Vagina (tissue), 2 donors: ENCODE measurements around the gene CCDC200. TPM values are rescaled to one million over a fixed set of nuclear protein-coding genes. Genes with fewer than 3 reads are reported as not detected.

ENCODE experiments used
- DNase-seq, 2 donors: peaks; one replicate each; pipeline ENCODE4 v3.0.0-alpha.2; 2017; ENCODE audit errors: extremely low spot score in 2 of 2
- H3K27ac ChIP-seq: fragments of 200-600 bp; sonication (generic); one replicate; pipeline ENCODE4 v1.5.1; 2019
- H3K27me3 ChIP-seq: fragments of 200-600 bp; sonication (generic); one replicate; pipeline ENCODE4 v1.5.1; 2019
- H3K36me3 ChIP-seq, 2 donors: fragments of 200-600 bp; sonication (generic); one replicate each; pipeline ENCODE4 v1.5.1; 2017 to 2019
- H3K4me1 ChIP-seq: fragments of 200-600 bp; sonication (generic); one replicate; pipeline ENCODE4 v1.5.1; 2019
- H3K4me3 ChIP-seq, 2 donors: fragments of 200-600 bp; sonication (generic); 1 replicate in 1 of 2; 2 replicates in 1 of 2; pipeline ENCODE4 v1.5.1; 2016 to 2019
- H3K9me3 ChIP-seq: fragments of 200-600 bp; sonication (generic); one replicate; pipeline ENCODE4 v1.5.1; 2019
- POLR2A ChIP-seq, 2 donors: fragments of 450-650 bp; IDR thresholded peaks; one replicate each; pipeline ENCODE4 v1.6.1; 2017; ENCODE audit warnings: antibody characterized with exemption in 2 of 2, mild to moderate bottlenecking in 2 of 2, moderate library complexity in 2 of 2
- POLR2AphosphoS5 ChIP-seq, 2 donors: sonication (generic); formaldehyde crosslinking; IDR thresholded peaks; one replicate each; pipeline ENCODE4 v1.9.0; 2017; ENCODE audit warnings: antibody characterized with exemption in 2 of 2, mild to moderate bottlenecking in 2 of 2, low read depth in 1 of 2; ENCODE audit not compliant: insufficient read depth in 1 of 2
- intact Hi-C: fragments of 100-400 bp; cut with DNase I; formaldehyde crosslinking; loops from one replicate; pipeline ENCODE4 v1.15.1; 2023
- total RNA-seq: library from RNA; depleted of rRNA; stranded (reverse); fragments of >200 nt; gene quantifications from one replicate; pipeline ENCODE4 v1.2.3, GENCODE V29; 2016
- TF ChIP-seq, protein P1 (sequence below), 3 experiments: fragments of 450-650 bp in 2 of 3; fragments of 200-600 bp in 1 of 3; sonication (generic) in 1 of 3; IDR thresholded peaks; one replicate each; pipeline ENCODE4 v1.5.1; 2017 to 2019; ENCODE audit warnings: antibody characterized with exemption in 3 of 3, mild to moderate bottlenecking in 2 of 3, moderate library complexity in 2 of 3

Gene CCDC200
- total RNA-seq, 1 donor from 2014 or later: not detected

DNA sequence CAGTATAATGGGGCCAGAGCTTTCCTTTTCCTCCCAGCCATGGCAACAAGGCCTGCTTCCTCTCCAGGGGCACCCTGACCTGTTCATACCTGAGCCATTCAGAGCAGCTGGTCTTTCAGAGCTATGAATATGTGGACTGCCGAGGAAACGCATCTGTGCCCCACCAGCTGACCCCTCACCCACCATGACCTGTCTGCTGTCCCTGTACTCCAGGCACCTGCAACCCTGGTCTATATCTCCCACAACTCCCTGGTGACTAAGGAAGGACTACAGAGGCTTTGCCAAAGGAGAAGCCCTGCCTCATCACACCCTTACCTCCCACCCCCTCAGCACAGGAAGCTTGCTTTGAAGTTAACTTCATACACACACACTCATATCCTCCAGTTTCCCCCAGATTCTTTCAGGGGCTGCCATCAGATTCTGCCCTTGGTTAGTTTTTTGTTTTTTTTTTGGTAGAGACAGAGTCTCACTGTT, 10.8 kb downstream of the CCDC200 start:
- peaks cover 11% of the 10 kb centered on the region for H3K4me1 ChIP-seq
- no peaks in the 10 kb centered on the region for H3K27me3 ChIP-seq
- DNase-seq: no peak
- H3K4me3 ChIP-seq: no peak overlapping the region
- peaks cover 0 to 4% of the 10 kb centered on the region in 2 donors for H3K36me3 ChIP-seq
- TF ChIP-seq, protein P1, sequence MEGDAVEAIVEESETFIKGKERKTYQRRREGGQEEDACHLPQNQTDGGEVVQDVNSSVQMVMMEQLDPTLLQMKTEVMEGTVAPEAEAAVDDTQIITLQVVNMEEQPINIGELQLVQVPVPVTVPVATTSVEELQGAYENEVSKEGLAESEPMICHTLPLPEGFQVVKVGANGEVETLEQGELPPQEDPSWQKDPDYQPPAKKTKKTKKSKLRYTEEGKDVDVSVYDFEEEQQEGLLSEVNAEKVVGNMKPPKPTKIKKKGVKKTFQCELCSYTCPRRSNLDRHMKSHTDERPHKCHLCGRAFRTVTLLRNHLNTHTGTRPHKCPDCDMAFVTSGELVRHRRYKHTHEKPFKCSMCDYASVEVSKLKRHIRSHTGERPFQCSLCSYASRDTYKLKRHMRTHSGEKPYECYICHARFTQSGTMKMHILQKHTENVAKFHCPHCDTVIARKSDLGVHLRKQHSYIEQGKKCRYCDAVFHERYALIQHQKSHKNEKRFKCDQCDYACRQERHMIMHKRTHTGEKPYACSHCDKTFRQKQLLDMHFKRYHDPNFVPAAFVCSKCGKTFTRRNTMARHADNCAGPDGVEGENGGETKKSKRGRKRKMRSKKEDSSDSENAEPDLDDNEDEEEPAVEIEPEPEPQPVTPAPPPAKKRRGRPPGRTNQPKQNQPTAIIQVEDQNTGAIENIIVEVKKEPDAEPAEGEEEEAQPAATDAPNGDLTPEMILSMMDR (IDR thresholded peaks at IDR 0.05): no peak
- TF ChIP-seq POLR2AphosphoS5 (IDR thresholded peaks at IDR 0.05; ENCODE audit: insufficient read depth in 1 of 2, low read depth in 1 of 2) (no peak), POLR2A (IDR thresholded peaks at IDR 0.05) (no peak)
- no peak overlapping the region for H3K27ac ChIP-seq
- intact Hi-C loops: loop anchor here (10.0 kb wide), 1 partner anchor 117 kb away; no protein-coding TSS in a partner anchor
- H3K9me3 ChIP-seq: no peaks in the 10 kb centered on the region

DNA sequence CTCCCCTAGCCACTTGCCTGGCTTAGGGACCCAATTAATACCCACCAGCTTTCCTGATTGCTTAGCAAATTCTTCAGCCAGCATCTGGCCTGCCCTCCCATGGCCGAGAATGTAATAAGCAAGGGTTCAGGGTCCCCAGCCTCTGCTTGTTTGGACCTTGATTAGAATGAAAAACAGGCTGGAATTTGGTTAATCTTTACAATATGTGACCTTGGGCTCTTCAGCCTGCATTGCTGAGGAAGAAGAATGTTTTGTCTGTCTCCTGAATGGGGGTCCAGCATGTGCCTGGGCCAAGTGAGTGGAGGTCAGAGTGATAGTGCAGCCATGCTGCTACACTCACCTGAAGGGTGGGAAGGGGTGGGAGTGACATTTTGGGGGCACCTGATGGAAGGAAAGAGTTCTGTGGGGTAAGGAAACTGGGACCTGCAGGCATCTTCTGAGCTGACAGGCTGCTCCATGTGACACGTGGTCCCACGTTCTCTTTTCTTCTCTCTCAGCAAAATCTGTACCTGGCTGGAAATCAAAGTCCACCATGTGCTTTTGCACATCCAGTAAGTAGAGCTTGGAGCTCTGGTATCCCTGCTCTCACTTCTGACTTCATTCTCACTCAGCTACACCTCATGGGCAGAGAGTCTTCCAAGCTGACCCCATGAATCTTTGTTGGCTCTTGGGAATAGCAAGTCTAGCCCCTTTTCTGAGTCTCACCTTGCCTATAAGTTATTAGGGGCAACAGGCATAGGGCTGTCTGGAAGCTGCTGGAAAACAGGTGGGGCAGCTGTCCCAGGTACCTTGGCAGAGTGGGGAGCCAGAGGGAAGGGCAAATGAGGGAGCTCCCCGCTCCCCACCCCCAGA, 11.4 kb downstream of the CCDC200 start:
- Histone ChIP-seq H3K9me3 (no peaks in the 10 kb centered on the region), H3K4me3 (no peak overlapping the region), H3K4me1 (peaks cover 17% of the 10 kb centered on the region), H3K36me3 (peaks cover 0 to 4% of the 10 kb centered on the region in 2 donors), H3K27ac (no peak overlapping the region), H3K27me3 (no peaks in the 10 kb centered on the region)
- TF ChIP-seq POLR2AphosphoS5 (IDR thresholded peaks at IDR 0.05; ENCODE audit: insufficient read depth in 1 of 2, low read depth in 1 of 2) (no peak), POLR2A (IDR thresholded peaks at IDR 0.05) (no peak)
- TF ChIP-seq, protein P1 (IDR thresholded peaks at IDR 0.05): no peak
- DNase-seq: no peak
- intact Hi-C loops: loop anchor here (10.0 kb wide), 1 partner anchor 118 kb away; no protein-coding TSS in a partner anchor

DNA sequence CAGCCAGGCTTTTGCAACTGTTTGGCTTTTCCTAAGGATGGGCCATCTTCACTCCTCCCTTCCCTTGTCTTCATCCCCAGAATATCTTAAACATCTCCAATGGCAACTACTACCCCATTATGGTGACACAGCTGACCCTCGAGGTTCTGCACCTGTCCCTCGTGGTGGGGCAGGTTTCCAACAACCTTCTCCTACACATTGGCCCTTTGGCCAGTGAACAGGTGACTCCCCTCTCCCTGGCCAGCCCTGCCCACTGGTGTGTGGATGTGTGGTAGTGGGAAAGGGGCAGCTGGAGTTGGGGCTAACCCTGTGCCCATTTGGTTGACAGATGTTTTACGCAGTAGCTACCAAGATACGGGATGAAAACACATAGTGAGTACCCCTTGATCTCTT, 12.1 kb downstream of the CCDC200 start:
- Histone ChIP-seq H3K4me3 (no peak overlapping the region), H3K4me1 (peaks cover 17% of the 10 kb centered on the region), H3K27me3 (no peaks in the 10 kb centered on the region), H3K27ac (no peak overlapping the region), H3K36me3 (peaks cover 0 to 4% of the 10 kb centered on the region in 2 donors), H3K9me3 (no peaks in the 10 kb centered on the region)
- TF ChIP-seq, protein P1 (IDR thresholded peaks at IDR 0.05): no peak
- TF ChIP-seq POLR2AphosphoS5 (IDR thresholded peaks at IDR 0.05; ENCODE audit: insufficient read depth in 1 of 2, low read depth in 1 of 2) (no peak), POLR2A (IDR thresholded peaks at IDR 0.05) (no peak)
- intact Hi-C loops: loop anchor here (10.0 kb wide), 1 partner anchor 118 kb away; no protein-coding TSS in a partner anchor
- no peak for DNase-seq

DNA sequence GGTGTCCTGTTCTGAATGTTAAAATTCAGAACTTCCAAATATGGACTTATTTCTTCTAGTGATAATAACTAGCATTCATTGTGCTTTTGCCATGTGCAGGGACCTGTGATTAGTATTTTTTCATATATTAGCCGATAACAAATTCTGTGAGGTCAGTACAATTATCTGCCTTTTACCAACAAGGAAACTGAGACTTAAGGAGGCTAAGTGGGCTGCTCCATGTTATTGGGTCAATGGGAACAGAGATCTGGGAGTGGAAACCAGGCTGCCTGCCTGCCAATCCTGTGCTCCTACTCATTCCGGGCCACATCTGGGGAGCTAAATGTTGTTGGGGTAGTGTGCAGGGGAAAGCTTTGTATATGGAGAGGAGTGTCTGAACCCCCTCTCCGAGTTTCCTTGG, 13.1 kb downstream of the CCDC200 start:
- Histone ChIP-seq H3K9me3 (no peaks in the 10 kb centered on the region), H3K36me3 (peaks cover 0 to 4% of the 10 kb centered on the region in 2 donors), H3K4me3 (no peak overlapping the region), H3K27me3 (no peaks in the 10 kb centered on the region), H3K4me1 (peaks cover 23% of the 10 kb centered on the region), H3K27ac (no peak overlapping the region)
- no peak for TF ChIP-seq POLR2AphosphoS5 (IDR thresholded peaks at IDR 0.05; ENCODE audit: insufficient read depth in 1 of 2, low read depth in 1 of 2)
- TF ChIP-seq, protein P1 (IDR thresholded peaks at IDR 0.05): no peak
- TF ChIP-seq POLR2A (IDR thresholded peaks at IDR 0.05): no peak
- DNase-seq: no peak
- intact Hi-C loops: loop anchor here (10.0 kb wide), 1 partner anchor 119 kb away; no protein-coding TSS in a partner anchor
